HG02588 (cell line): ENCODE data around the gene MTFMT.
"Not testable (repeated sequence)": the region's sequence is repeated elsewhere in the genome, so short reads cannot be mapped to it uniquely, and the experiment has no call there.

ENCODE experiments used
- ATAC-seq: cut with Tn5 transposase; IDR thresholded peaks from one replicate; pipeline ENCODE4 v1.9.1; 2021; ENCODE audit warnings: mild to moderate bottlenecking, moderate library complexity; ENCODE audit not compliant: unreplicated experiment

MTFMT gene

GRCh38 chr15:65040461-65040860, 11.0 kb upstream of the MTFMT start:
- no peak for ATAC-seq

GRCh38 chr15:65038836-65039235, 9.4 kb upstream of the MTFMT start:
- ATAC-seq, result no peak

DNA sequence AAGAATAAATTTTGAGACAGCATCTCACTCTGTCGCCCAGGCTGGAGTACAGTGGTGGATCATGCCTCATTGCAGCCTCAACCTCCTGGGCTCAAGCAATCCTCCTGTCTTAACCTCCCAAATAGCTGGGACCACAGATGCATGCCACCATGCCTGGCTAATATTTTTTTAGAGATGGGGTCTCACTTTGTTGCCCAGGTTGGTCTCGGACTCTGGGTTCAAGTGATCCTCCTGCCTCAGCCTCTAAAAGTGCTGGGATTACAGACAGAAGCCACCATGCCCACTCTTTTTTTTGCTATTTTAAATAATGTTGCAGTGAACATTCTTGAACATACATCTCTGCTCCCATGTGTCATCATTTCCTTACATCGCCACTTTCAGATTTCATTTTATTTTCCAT, 9.0 kb upstream of the MTFMT start:
- ATAC-seq, result no peak

DNA sequence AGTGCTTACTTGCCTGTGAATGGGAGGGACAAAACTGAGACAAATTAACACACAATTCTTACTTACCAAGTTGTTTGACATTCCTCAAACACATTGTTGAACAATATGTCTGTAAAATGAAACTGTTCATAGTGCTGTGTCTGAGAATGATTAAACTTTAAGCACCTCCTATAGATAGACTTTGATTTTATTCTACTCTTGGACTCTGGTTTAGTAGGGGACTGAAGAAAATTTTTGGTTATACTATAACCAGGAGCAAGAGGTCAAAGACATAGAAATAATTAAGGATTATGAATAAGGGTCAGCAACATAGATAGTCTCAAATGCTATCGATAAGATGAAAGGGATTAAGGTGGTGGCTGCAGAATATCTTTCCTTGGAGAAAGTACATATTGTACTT, 7.9 kb upstream of the MTFMT start:
- ATAC-seq, result no peak

DNA sequence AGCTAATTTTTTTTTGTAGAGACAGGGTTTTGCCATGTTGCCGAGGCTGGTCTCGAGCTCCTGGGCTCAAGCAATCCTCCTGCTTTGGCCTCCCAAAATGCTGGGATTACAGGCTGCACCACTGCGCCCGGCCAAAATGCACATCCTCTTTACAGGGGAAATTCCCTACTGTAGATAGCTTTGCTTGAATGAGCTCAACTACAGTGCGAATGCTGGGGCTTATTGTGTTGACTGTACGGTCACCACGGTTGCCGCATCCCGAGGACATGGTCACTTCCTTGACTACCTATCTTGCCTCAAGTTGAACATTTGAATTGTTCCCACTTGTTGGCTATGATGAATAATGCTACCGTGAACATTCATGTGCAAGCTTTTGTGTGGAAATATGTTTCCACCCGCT, 5.3 kb upstream of the MTFMT start:
- ATAC-seq, result no peak

DNA sequence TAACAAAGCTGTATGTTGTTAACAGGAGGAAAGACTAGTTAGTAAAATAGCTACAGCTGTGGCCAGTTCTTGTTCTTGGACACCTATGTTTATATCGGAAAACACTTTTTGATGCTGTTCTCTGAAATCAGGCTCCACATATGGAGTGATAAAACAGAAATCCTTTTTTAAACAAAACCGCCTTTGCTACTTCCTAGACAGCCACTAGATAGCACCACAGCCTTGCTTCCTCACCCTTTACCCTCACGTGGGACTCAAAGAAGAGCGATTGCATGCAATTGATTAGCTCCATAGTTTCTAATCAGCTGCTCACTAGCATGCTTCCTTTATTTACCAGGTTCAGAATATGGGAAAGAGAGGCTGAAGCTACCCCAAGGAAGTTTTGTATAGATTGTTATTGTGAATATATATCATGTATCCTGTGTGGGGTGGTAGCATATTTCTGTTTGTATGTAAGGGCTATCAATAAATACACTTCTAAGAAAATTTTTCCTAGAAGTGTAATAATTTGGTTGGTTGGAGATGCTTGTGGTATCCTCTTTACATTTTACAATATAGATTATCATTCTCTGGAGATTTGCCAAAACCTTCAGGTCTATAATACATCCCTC, 4.3 kb upstream of the MTFMT start:
- no peak for ATAC-seq

- ATAC-seq, result no peak
These were observed 3.5 kb upstream of the MTFMT start for GRCh38 chr15:65032801-65033537.

- no peak for ATAC-seq
These were observed 333 bp upstream of the MTFMT start for GRCh38 chr15:65029736-65030208.

DNA sequence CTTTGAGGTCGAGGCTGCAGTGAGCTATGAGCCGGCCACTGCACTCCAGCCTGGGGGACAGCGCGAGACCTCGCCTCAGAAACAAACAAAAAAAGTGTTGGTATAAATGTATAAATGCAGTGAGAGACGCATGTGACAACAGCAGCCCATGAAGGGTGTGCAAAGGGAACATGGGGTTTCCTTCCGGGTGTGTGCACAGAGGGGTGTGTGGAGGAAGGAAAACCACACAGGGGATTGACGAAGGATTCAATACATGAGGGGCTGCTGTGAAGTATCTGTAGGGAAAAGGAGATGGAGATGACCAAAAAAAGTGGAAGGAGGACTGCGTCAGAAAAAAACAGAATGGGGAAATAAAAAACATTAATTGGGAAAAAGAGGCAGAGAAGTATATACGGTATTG, 1.1 kb downstream of the MTFMT start:
- ATAC-seq, result no peak

DNA sequence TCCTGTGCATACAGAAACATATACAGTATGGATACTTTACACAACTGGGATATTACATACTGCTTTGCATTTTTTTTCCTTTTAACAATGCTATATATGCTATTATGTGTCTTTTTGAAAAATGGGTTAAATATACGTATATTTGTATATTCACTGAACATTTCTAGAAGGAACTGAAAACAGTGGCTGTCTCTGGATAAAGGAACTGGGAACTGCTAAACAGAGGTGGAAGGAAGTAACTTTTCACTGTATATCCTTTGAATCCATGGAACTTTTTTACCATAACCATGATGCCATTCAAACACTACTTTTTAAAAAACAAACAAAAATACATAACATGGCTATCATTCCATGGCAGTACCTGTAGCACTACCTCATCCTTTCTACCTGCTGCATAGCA, 1.8 kb downstream of the MTFMT start:
- no peak for ATAC-seq

- no peak for ATAC-seq
These were observed 2.7 kb downstream of the MTFMT start for GRCh38 chr15:65026756-65027155.

DNA sequence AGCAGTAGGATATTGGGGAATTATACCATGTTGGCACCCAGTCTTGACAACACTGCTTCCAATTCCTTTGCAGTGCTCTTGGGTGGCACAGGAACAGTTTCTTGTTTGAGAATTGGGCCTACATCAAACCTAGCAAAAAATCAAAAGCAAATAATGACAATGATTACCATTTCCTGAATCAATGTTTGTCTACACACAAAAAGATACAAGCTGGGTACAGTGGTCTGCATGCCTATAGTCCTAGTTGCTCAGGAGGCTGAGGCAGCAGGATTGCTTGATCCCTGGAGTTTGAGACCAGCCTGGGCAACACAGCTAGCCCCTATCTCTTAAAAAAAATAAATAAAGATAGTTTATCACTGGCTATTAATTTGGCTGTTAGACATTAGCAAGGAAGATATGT, 8.0 kb downstream of the MTFMT start:
- ATAC-seq, result no peak

- ATAC-seq, result no peak
These were observed 9.0 kb downstream of the MTFMT start for GRCh38 chr15:65020419-65020818.

DNA sequence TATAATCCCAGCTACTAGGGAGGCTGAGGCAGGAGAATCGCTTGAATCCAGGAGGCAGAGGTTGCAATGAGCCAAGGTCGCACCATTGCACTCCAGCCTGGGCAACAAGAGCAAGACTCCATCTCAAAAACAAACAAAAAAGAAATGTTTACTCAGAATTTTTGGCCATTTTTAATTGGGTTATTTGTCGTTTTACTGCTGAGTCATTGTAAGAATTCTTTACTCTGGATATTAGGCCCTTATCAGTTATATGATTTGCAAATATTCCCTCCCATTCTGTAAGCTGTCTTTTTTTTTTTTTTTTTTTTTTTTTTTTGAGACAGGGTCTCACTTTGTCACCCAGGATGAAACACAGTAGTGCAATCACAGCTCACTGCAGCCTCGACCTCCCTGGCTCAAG, 18.2 kb downstream of the MTFMT start:
- ATAC-seq, result not testable (repeated sequence)

- ATAC-seq, result no peak
These were observed 20.5 kb downstream of the MTFMT start for GRCh38 chr15:65008983-65009382.

GRCh38 chr15:65006876-65007275, 22.6 kb downstream of the MTFMT start:
- ATAC-seq, result no peak

DNA sequence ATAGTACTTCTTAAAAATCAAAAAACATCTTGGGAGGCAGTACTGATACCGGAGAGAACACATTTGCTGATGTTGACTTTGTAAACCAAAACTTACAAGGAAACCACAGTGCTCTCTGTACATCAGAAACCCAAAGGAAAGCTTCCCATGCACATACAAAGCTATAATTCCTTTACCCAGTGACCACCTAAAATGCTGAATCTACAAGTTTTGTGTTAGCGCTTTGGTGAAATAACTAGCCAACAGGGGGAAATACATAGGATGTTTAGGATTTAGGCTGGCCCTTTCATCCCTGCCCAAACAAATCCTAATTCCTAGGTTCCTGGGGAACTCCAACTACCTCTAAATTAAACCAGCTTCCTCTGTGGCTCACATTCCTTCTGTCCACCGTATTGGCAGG, 24.4 kb downstream of the MTFMT start:
- ATAC-seq, result no peak

GRCh38 chr15:64997745-64998375, 31.6 kb downstream of the MTFMT start:
- ATAC-seq, result no peak

GRCh38 chr15:64997066-64997465, 32.4 kb downstream of the MTFMT start:
- no peak for ATAC-seq

GRCh38 chr15:64993290-64993689, 36.1 kb downstream of the MTFMT start:
- no peak for ATAC-seq

DNA sequence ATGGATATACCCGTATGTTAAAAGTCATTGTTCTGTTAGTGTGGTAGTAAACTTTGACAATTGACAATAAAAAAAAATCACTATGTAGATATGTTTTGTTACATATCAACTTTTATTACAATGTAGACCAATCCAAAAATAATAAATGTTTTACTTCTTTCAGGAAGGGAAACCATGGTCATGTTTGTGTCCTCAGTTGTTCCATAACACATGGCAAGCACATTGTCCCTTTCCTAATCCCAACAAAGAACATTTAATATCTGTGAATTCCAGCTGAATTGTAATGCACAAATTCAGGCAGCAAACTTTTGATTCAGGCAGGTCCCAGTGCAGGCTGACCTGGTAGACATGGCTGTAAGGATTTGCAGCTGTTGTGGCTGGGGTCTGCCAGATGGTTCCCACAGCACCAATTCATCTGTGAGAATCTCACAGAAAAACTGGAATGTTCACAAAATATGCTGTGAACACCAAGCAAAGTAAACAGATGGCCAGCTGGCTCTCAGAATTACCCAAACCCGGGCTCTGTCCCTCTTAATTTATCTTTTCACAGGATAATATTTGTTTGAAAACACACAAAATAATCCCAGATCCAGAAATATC, 37.8 kb downstream of the MTFMT start:
- no peak for ATAC-seq

GRCh38 chr15:64990168-64990470, 39.3 kb downstream of the MTFMT start:
- no peak for ATAC-seq
